T-cell (primary cell): Measurements from ENCODE around the gene BICC1. TPM values are rescaled to one million over a fixed set of nuclear protein-coding genes. Genes with fewer than 3 reads are reported as not detected.
A peak's percentile ranks its signal among the peaks of the same experiment; 100 is the strongest.
"Not testable (repeated sequence)": the region's sequence is repeated elsewhere in the genome, so short reads cannot be mapped to it uniquely, and the experiment has no call there.

ENCODE experiments used
- ATAC-seq, 4 experiments: fragments of 200-7000 bp in 3 of 4; fragments of 150-1000 bp in 1 of 4; cut with Tn5 transposase; replicated peaks in 1 of 4; 1 replicate in 3 of 4; 2 replicates in 1 of 4; pipeline ENCODE4 v1.10.0; 2021; ENCODE audit warnings: moderate library complexity in 3 of 4, mild to moderate bottlenecking in 2 of 4, moderate number of reproducible peaks in 1 of 4
- CTCF ChIA-PET, 2 donors: fragments of 300-600 bp; sonication (Branson Sonifier 250); formaldehyde crosslinking; loops; one replicate each; lab custom pipeline; 2022; ENCODE audit warnings: antibody characterized with exemption in 2 of 2; lab: Charles Lee
- POLR2A ChIA-PET, 2 donors: fragments of 300-600 bp; sonication (Branson Sonifier 250); formaldehyde crosslinking; loops; one replicate each; lab custom pipeline; 2022; ENCODE audit warnings: antibody characterized with exemption in 2 of 2; lab: Charles Lee
- DNase-seq, 35 experiments: peaks; one replicate each; pipeline versions ENCODE4 v3.0.0 to v3.0.0-alpha.2; 2013 to 2023
- H3K27ac ChIP-seq: one replicate; pipeline ENCODE4 v1.5.1; 2013; ENCODE audit warnings: low read length
- H3K27me3 ChIP-seq, 2 experiments: replicated peaks in 1 of 2; 1 replicate in 1 of 2; 2 replicates in 1 of 2; pipeline versions ENCODE4 v1.6.1 to v1.7.0; 2013; ENCODE audit warnings: low read length in 1 of 2, mixed read lengths in 1 of 2; ENCODE audit not compliant: control insufficient read depth in 2 of 2, insufficient read depth in 2 of 2; ENCODE audit errors: extremely low read depth in 1 of 2
- H3K36me3 ChIP-seq, 2 donors: 1 replicate in 1 of 2; 2 replicates in 1 of 2; pipeline versions ENCODE4 v1.6.1 to v1.7.0; 2013; ENCODE audit warnings: low read length in 1 of 2; ENCODE audit not compliant: control insufficient read depth in 2 of 2, insufficient read depth in 1 of 2; ENCODE audit errors: extremely low read depth in 1 of 2
- H3K4me1 ChIP-seq, 2 experiments: 1 replicate in 1 of 2; 2 replicates in 1 of 2; pipeline versions ENCODE4 v1.6.1 to v1.7.0; 2013; ENCODE audit warnings: low read length in 2 of 2, mixed read lengths in 1 of 2; ENCODE audit not compliant: insufficient read depth in 2 of 2, control insufficient read depth in 1 of 2; ENCODE audit errors: extremely low read depth in 1 of 2
- H3K4me3 ChIP-seq, 2 donors: 1 replicate in 1 of 2; 2 replicates in 1 of 2; pipeline versions ENCODE4 v1.5.1 to v1.7.0; 2013; ENCODE audit warnings: mild to moderate bottlenecking in 2 of 2, low read length in 1 of 2, moderate library complexity in 1 of 2; ENCODE audit not compliant: control insufficient read depth in 1 of 2; ENCODE audit errors: extremely low read depth in 1 of 2
- H3K9me3 ChIP-seq: 2 replicates; pipeline ENCODE4 v1.7.0; 2013
- H3K27ac Mint-ChIP-seq, 2 donors: one replicate each; pipeline ENCODE4 v1.8.0; 2020 to 2021; ENCODE audit warnings: mild to moderate bottlenecking in 2 of 2, mixed read lengths in 2 of 2
- H3K27me3 Mint-ChIP-seq, 2 donors: one replicate each; pipeline ENCODE4 v1.8.0; 2021 to 2022; ENCODE audit warnings: mixed read lengths in 2 of 2
- H3K36me3 Mint-ChIP-seq: one replicate; pipeline ENCODE4 v1.8.0; 2021; ENCODE audit warnings: mixed read lengths
- H3K4me1 Mint-ChIP-seq, 3 donors: one replicate each; pipeline ENCODE4 v1.8.0; 2020 to 2022; ENCODE audit warnings: mixed read lengths in 3 of 3, mild to moderate bottlenecking in 1 of 3
- H3K4me3 Mint-ChIP-seq, 3 donors: one replicate each; pipeline ENCODE4 v1.8.0; 2020 to 2022; ENCODE audit warnings: mild to moderate bottlenecking in 3 of 3, mixed read lengths in 3 of 3, moderate library complexity in 3 of 3
- H3K9me3 Mint-ChIP-seq, 3 donors: one replicate each; pipeline ENCODE4 v1.8.0; 2020 to 2022; ENCODE audit warnings: mixed read lengths in 3 of 3
- WGBS: methylation state at CpG from one replicate; pipeline ENCODE4 v1.1.5; 2013; ENCODE audit warnings: missing lambda C conversion rate; ENCODE audit not compliant: insufficient coverage; 5-methylcytosine and 5-hydroxymethylcytosine counted together
- total RNA-seq, 35 experiments: library from RNA in 6 of 35; stranded (reverse) in 6 of 35; fragments of 120-200 nt in 1 of 35; gene quantifications; one replicate each; pipeline versions ENCODE4 v1.2.1 to v1.2.4 and lab custom pipeline; 2013 to 2026

Gene BICC1
- total RNA-seq, 5 donors from 2014 or later (not counting 1 experiment from before 2014, with no cell fraction given): 0.06 to 0.09 (median 0.07) TPM; not detected in 2

- peaks cover 7 to 22% (median 18%) of the 10 kb centered on the region in 3 donors for H3K9me3 Mint-ChIP-seq
- ATAC-seq (peak in 1 of 4 experiments; percentile 10), DNase-seq (no peak)
- POLR2A ChIA-PET: no interaction called here
- 83% methylated on average over 8 of the region's 9 CpGs for WGBS
- H3K4me3 Mint-ChIP-seq: no peak overlapping the region
- H3K36me3 Mint-ChIP-seq: no peaks in the 10 kb centered on the region
- Histone ChIP-seq H3K9me3 (no peaks in the 10 kb centered on the region), H3K4me3 (no peak overlapping the region), H3K27me3 (no peaks in the 10 kb centered on the region), H3K36me3 (no peaks in the 10 kb centered on the region), H3K27ac (no peak overlapping the region), H3K4me1 (no peaks in the 10 kb centered on the region)
- no peaks in the 10 kb centered on the region for H3K4me1 Mint-ChIP-seq
- peaks cover 0 to 3% of the 10 kb centered on the region in 2 donors for H3K27me3 Mint-ChIP-seq
- CTCF ChIA-PET: no interaction called here
- no peak overlapping the region for H3K27ac Mint-ChIP-seq
Measured at GRCh38 chr10:58856508-58857240, 344.0 kb downstream of the BICC1 start.

GRCh38 chr10:58857251-58857805, 344.7 kb downstream of the BICC1 start:
- H3K4me3 Mint-ChIP-seq: no peak overlapping the region
- no peak overlapping the region for H3K4me3 ChIP-seq
- no peak for DNase-seq
- H3K36me3 Mint-ChIP-seq: no peaks in the 10 kb centered on the region
- H3K27me3 ChIP-seq: no peaks in the 10 kb centered on the region
- ChIA-PET POLR2A (no interaction called here), CTCF (no interaction called here)
- H3K9me3 Mint-ChIP-seq: peaks cover 7 to 18% (median 18%) of the 10 kb centered on the region in 3 donors
- H3K4me1 Mint-ChIP-seq: no peaks in the 10 kb centered on the region
- no peaks in the 10 kb centered on the region for H3K36me3 ChIP-seq
- no peak for ATAC-seq
- H3K4me1 ChIP-seq: no peaks in the 10 kb centered on the region
- no peak overlapping the region for H3K27ac Mint-ChIP-seq
- peaks cover 0 to 3% of the 10 kb centered on the region in 2 donors for H3K27me3 Mint-ChIP-seq
- WGBS: 86% methylated on average over 1 of the region's 3 CpGs
- no peaks in the 10 kb centered on the region for H3K9me3 ChIP-seq
- no peak overlapping the region for H3K27ac ChIP-seq

GRCh38 chr10:58858123-58858522, 345.5 kb downstream of the BICC1 start:
- DNase-seq, H3K27ac ChIP-seq, H3K36me3 Mint-ChIP-seq, H3K27me3 Mint-ChIP-seq, H3K4me1 Mint-ChIP-seq, ATAC-seq, H3K36me3 ChIP-seq, H3K4me3 ChIP-seq, H3K4me3 Mint-ChIP-seq, H3K27ac Mint-ChIP-seq, H3K27me3 ChIP-seq, CTCF ChIA-PET, H3K9me3 ChIP-seq, POLR2A ChIA-PET, H3K4me1 ChIP-seq: not testable (repeated sequence)
- H3K9me3 Mint-ChIP-seq: peaks cover 7 to 18% (median 18%) of the 10 kb centered on the region in 3 donors
- WGBS: no CpG with 5 or more reads among the region's 1 CpG

GRCh38 chr10:58859526-58859925, 346.9 kb downstream of the BICC1 start:
- no peaks in the 10 kb centered on the region for H3K36me3 ChIP-seq
- no peaks in the 10 kb centered on the region for H3K9me3 ChIP-seq
- ChIA-PET CTCF (no interaction called here), POLR2A (interaction anchor here in 1 of 2 donors (0.5 kb wide), 1 partner anchor 12 kb away, joined by 3 read pairs; no protein-coding TSS in a partner anchor)
- Mint-ChIP-seq H3K4me3 (no peak overlapping the region), H3K4me1 (no peaks in the 10 kb centered on the region), H3K9me3 (peaks cover 7 to 18% (median 18%) of the 10 kb centered on the region in 3 donors), H3K27me3 (peaks cover 0 to 3% of the 10 kb centered on the region in 2 donors), H3K27ac (no peak overlapping the region), H3K36me3 (no peaks in the 10 kb centered on the region)
- H3K4me1 ChIP-seq: no peaks in the 10 kb centered on the region
- DNase-seq (no peak), ATAC-seq (no peak)
- H3K27me3 ChIP-seq: no peaks in the 10 kb centered on the region
- WGBS: no CpG with 5 or more reads among the region's 2 CpGs
- H3K4me3 ChIP-seq: no peak overlapping the region
- H3K27ac ChIP-seq: no peak overlapping the region

- Histone ChIP-seq H3K4me1 (no peaks in the 10 kb centered on the region), H3K36me3 (no peaks in the 10 kb centered on the region), H3K27me3 (no peaks in the 10 kb centered on the region), H3K4me3 (no peak overlapping the region), H3K9me3 (no peaks in the 10 kb centered on the region), H3K27ac (no peak overlapping the region)
- ChIA-PET POLR2A (no interaction called here), CTCF (interaction anchor here in 1 of 2 donors (0.5 kb wide), 1 partner anchor 116 kb away, joined by 3 read pairs; no protein-coding TSS in a partner anchor)
- H3K27me3 Mint-ChIP-seq: no peaks in the 10 kb centered on the region
- H3K4me1 Mint-ChIP-seq: no peaks in the 10 kb centered on the region
- no peak overlapping the region for H3K4me3 Mint-ChIP-seq
- H3K36me3 Mint-ChIP-seq: no peaks in the 10 kb centered on the region
- no peak for DNase-seq
- ATAC-seq: no peak
- no peaks in the 10 kb centered on the region for H3K9me3 Mint-ChIP-seq
- no peak overlapping the region for H3K27ac Mint-ChIP-seq
Measured at GRCh38 chr10:58867683-58868082, 355.0 kb downstream of the BICC1 start.

- no peak for DNase-seq
- H3K4me3 ChIP-seq: no peak overlapping the region
- H3K27ac Mint-ChIP-seq: no peak overlapping the region
- H3K9me3 ChIP-seq: no peaks in the 10 kb centered on the region
- no peaks in the 10 kb centered on the region for H3K36me3 ChIP-seq
- H3K9me3 Mint-ChIP-seq: no peaks in the 10 kb centered on the region
- no peaks in the 10 kb centered on the region for H3K27me3 Mint-ChIP-seq
- no peak overlapping the region for H3K4me3 Mint-ChIP-seq
- WGBS: 75% methylated on average over 1 of the region's 8 CpGs
- no peaks in the 10 kb centered on the region for H3K36me3 Mint-ChIP-seq
- H3K4me1 ChIP-seq: no peaks in the 10 kb centered on the region
- no peaks in the 10 kb centered on the region for H3K4me1 Mint-ChIP-seq
- no peak overlapping the region for H3K27ac ChIP-seq
- no peaks in the 10 kb centered on the region for H3K27me3 ChIP-seq
- no peak for ATAC-seq
- POLR2A ChIA-PET: interaction anchor here in 1 of 2 donors (0.5 kb wide), 1 partner anchor 197 kb away, joined by 3 read pairs; no protein-coding TSS in a partner anchor
- CTCF ChIA-PET: no interaction called here
Measured at GRCh38 chr10:58868736-58869435, 356.2 kb downstream of the BICC1 start.
